NT2/D1 (cell line): Measurements from ENCODE around the gene TEX2.

Source experiments
- SUZ12 ChIP-seq: IDR thresholded peaks from 2 replicates; pipeline ENCODE4 v1.6.1; 2011; ENCODE audit not compliant: insufficient read length, insufficient read depth; ENCODE audit errors: extremely low read depth
- YY1 ChIP-seq: IDR thresholded peaks from 2 replicates; pipeline ENCODE4 v1.6.1; 2011; ENCODE audit not compliant: insufficient read length, insufficient read depth

GRCh38 chr17:64139542-64139941 is 123.5 kb downstream of the TEX2 start:
- no peak for TF ChIP-seq SUZ12
- no peak for TF ChIP-seq YY1
